IMR-90 (cell line): ENCODE results near the gene NDUFA3. TPM values are rescaled to one million over a fixed set of nuclear protein-coding genes. Genes with fewer than 3 reads are reported as not detected.

Experiments used
- ATAC-seq: fragments of 200-7000 bp; cut with Tn5 transposase; 2 replicates; pipeline ENCODE4 v1.9.1; 2020; ENCODE audit warnings: low read depth, mild to moderate bottlenecking, moderate library complexity
- BruUV-seq: library from RNA; stranded (reverse); fragments of 400-500 nt; replicated peaks from 2 replicates; lab custom pipeline; 2021; lab: Mats Ljungman, UMichigan
- CTCF ChIA-PET: fragments of 300-600 bp; formaldehyde crosslinking; extraction: SDS; loops from one replicate; lab custom pipeline; 2021; ENCODE audit warnings: antibody characterized with exemption; lab: Yijun Ruan, JAX
- POLR2A ChIA-PET: fragments of 300-600 bp; sonication (Branson Sonifier 250); formaldehyde crosslinking; loops from one replicate; lab custom pipeline; 2022; ENCODE audit warnings: antibody characterized with exemption; ENCODE audit not compliant: unreplicated experiment; lab: Charles Lee
- DNase-seq: peaks from one replicate; pipeline ENCODE4 v3.0.0; 2013
- H2AFZ ChIP-seq: replicated peaks from 2 replicates; pipeline ENCODE3; 2013; ENCODE audit warnings: low read length, mild to moderate bottlenecking; ENCODE audit not compliant: poor library complexity
- H2AK5ac ChIP-seq: 2 replicates; pipeline ENCODE4 v1.6.1; 2013; ENCODE audit warnings: low read depth, low read length, inconsistent platforms
- H2AK9ac ChIP-seq: replicated peaks from 2 replicates; pipeline ENCODE3; 2013; ENCODE audit warnings: mild to moderate bottlenecking, low read depth, low read length, moderate library complexity; ENCODE audit not compliant: poor library complexity
- H2BK120ac ChIP-seq: 2 replicates; pipeline ENCODE4 v1.6.1; 2013; ENCODE audit warnings: low read depth, low read length, inconsistent platforms
- H2BK15ac ChIP-seq: 3 replicates; pipeline ENCODE4 v1.6.1; 2013; ENCODE audit warnings: low read depth, low read length, inconsistent platforms
- H2BK20ac ChIP-seq: 2 replicates; pipeline ENCODE4 v1.6.1; 2013; ENCODE audit warnings: low read depth, mild to moderate bottlenecking, inconsistent platforms, low read length, moderate library complexity
- H2BK5ac ChIP-seq: 2 replicates; pipeline ENCODE4 v1.6.1; 2013; ENCODE audit warnings: mild to moderate bottlenecking, low read depth, low read length, inconsistent platforms; ENCODE audit not compliant: poor library complexity, severe bottlenecking
- H3K14ac ChIP-seq: replicated peaks from 2 replicates; pipeline ENCODE4 v1.6.1; 2013; ENCODE audit warnings: low read depth, low read length, inconsistent platforms
- H3K18ac ChIP-seq: 2 replicates; pipeline ENCODE4 v1.6.1; 2013; ENCODE audit warnings: low read depth, low read length, control low read depth
- H3K23ac ChIP-seq: 2 replicates; pipeline ENCODE4 v1.6.1; 2013; ENCODE audit warnings: low read depth, low read length, inconsistent platforms
- H3K27ac ChIP-seq: 2 replicates; pipeline ENCODE4 v1.5.1; 2013; ENCODE audit warnings: mild to moderate bottlenecking, control low read depth, low read length; ENCODE audit not compliant: insufficient read depth
- H3K27me3 ChIP-seq: 2 replicates; pipeline ENCODE4 v1.6.1; 2013; ENCODE audit warnings: low read length; ENCODE audit not compliant: control insufficient read depth, insufficient read depth
- H3K36me3 ChIP-seq: 2 replicates; pipeline ENCODE4 v1.6.1; 2013; ENCODE audit warnings: low read length, mixed read lengths; ENCODE audit not compliant: control insufficient read depth, insufficient read depth
- H3K4ac ChIP-seq: 2 replicates; pipeline ENCODE4 v1.6.1; 2013; ENCODE audit warnings: low read depth, low read length, inconsistent platforms
- H3K4me1 ChIP-seq: 2 replicates; pipeline ENCODE4 v1.6.1; 2013; ENCODE audit warnings: low read length, mixed read lengths; ENCODE audit not compliant: control insufficient read depth, insufficient read depth
- H3K4me2 ChIP-seq: 2 replicates; pipeline ENCODE4 v1.6.1; 2013; ENCODE audit warnings: low read depth, mild to moderate bottlenecking, control low read depth, low read length, moderate library complexity
- H3K4me3 ChIP-seq: 2 replicates; pipeline ENCODE4 v1.5.1; 2013; ENCODE audit warnings: low read depth, mild to moderate bottlenecking, control low read depth, low read length, moderate library complexity; ENCODE audit not compliant: insufficient read depth
- H3K56ac ChIP-seq: 2 replicates; pipeline ENCODE4 v1.6.1; 2013; ENCODE audit warnings: low read length, inconsistent platforms; ENCODE audit not compliant: insufficient read depth; ENCODE audit errors: extremely low read depth
- H3K79me1 ChIP-seq, 2 experiments: 2 replicates each; pipeline ENCODE4 v1.6.1; 2013; ENCODE audit warnings: low read length in 2 of 2, inconsistent platforms in 1 of 2, low read depth in 1 of 2
- H3K9ac ChIP-seq: 2 replicates; pipeline ENCODE4 v1.6.1; 2013; ENCODE audit warnings: low read depth, low read length, control low read depth
- H3K9me1 ChIP-seq: 2 replicates; pipeline ENCODE4 v1.6.1; 2013; ENCODE audit warnings: low read length, inconsistent platforms; ENCODE audit not compliant: insufficient read depth
- H3K9me3 ChIP-seq: 2 replicates; pipeline ENCODE4 v1.6.1; 2013; ENCODE audit warnings: low read length; ENCODE audit not compliant: control insufficient read depth, insufficient read depth
- H4K20me1 ChIP-seq: 2 replicates; pipeline ENCODE4 v1.6.1; 2013; ENCODE audit warnings: low read length, inconsistent platforms; ENCODE audit not compliant: insufficient read depth
- H4K5ac ChIP-seq: 2 replicates; pipeline ENCODE4 v1.6.1; 2013; ENCODE audit warnings: mild to moderate bottlenecking, low read depth, low read length, control low read depth
- H4K8ac ChIP-seq, 2 experiments: 2 replicates each; pipeline ENCODE4 v1.6.1; 2013; ENCODE audit warnings: low read depth in 2 of 2, low read length in 2 of 2, control low read depth in 1 of 2, inconsistent platforms in 1 of 2
- H4K91ac ChIP-seq: 2 replicates; pipeline ENCODE4 v1.6.1; 2013; ENCODE audit warnings: low read depth, low read length, inconsistent platforms; ENCODE audit not compliant: insufficient read depth
- BHLHE40 ChIP-seq: fragments of 150-350 bp; IDR thresholded peaks from 2 replicates; pipeline ENCODE4 v1.6.1; 2016; ENCODE audit warnings: mild to moderate bottlenecking, low read depth, low read length
- ELK1 ChIP-seq: fragments of 150-350 bp; IDR thresholded peaks from 2 replicates; pipeline ENCODE4 v1.6.1; 2016; ENCODE audit warnings: low read depth, mild to moderate bottlenecking, low read length, moderate library complexity, borderline replicate concordance
- MAFK ChIP-seq: IDR thresholded peaks from 2 replicates; pipeline ENCODE4 v1.6.1; 2012; ENCODE audit warnings: low read depth, low read length, improper control_type of control experiment
- MAZ ChIP-seq: IDR thresholded peaks from 2 replicates; pipeline ENCODE4 v1.6.1; 2012; ENCODE audit warnings: low read depth, mild to moderate bottlenecking, low read length, improper control_type of control experiment, moderate library complexity, borderline replicate concordance
- POLR2A ChIP-seq: IDR thresholded peaks from 2 replicates; pipeline ENCODE4 v1.6.1; 2012; ENCODE audit warnings: mild to moderate bottlenecking, low read depth, low read length
- RAD21 ChIP-seq: IDR thresholded peaks from 2 replicates; pipeline ENCODE4 v1.6.1; 2012; ENCODE audit warnings: low read length, improper control_type of control experiment
- RFX5 ChIP-seq: IDR thresholded peaks from 2 replicates; pipeline ENCODE4 v1.8.0; 2012; ENCODE audit warnings: low read depth, mild to moderate bottlenecking, low read length, moderate library complexity
- SMC3 ChIP-seq: fragments of 150-350 bp; IDR thresholded peaks from 2 replicates; pipeline ENCODE4 v1.6.1; 2016; ENCODE audit warnings: low read depth, mild to moderate bottlenecking, antibody characterized with exemption, low read length, moderate library complexity
- USF2 ChIP-seq: fragments of 150-350 bp; IDR thresholded peaks from 2 replicates; pipeline ENCODE4 v1.6.1; 2017; ENCODE audit warnings: mild to moderate bottlenecking, antibody characterized with exemption, low read length, low read depth
- WGBS, 2 experiments: methylation state at CpG; one replicate each; pipeline versions ENCODE4 v1.1.5 to v1.1.7; 2013; ENCODE audit warnings: missing lambda C conversion rate in 2 of 2; ENCODE audit not compliant: insufficient read length in 1 of 2; ENCODE audit errors: extremely low coverage in 2 of 2; 5-methylcytosine and 5-hydroxymethylcytosine counted together
- dilution Hi-C: fragments of 300-500 bp; cut with HindIII; formaldehyde crosslinking; loops from one replicate; pipeline ENCODE4 v1.14.3; 2018; ENCODE audit warnings: low sequenced_read_pairs; ENCODE audit not compliant: unreplicated experiment
- in situ Hi-C: fragments of 300-500 bp; cut with MboI; formaldehyde crosslinking; loops from 3 replicates; pipeline ENCODE4 v1.14.3; 2019; ENCODE audit warnings: low sequenced_read_pairs, inconsistent platforms, mixed read lengths
- intact Hi-C: fragments of 100-400 bp; cut with micrococcal nuclease; formaldehyde crosslinking; loops from 2 replicates; pipeline ENCODE4 v1.10.0; 2022
- polyA plus RNA-seq, 3 experiments: library from polyadenylated mRNA; depleted of rRNA; stranded (reverse); fragments of >200 nt; gene quantifications; 2 replicates each; pipeline ENCODE4 v1.2.3, GENCODE V29; 2012; ENCODE audit warnings: low replicate concordance in 1 of 3
- total RNA-seq: library from RNA; depleted of rRNA; stranded (reverse); fragments of >200 nt; gene quantifications from 2 replicates; pipeline ENCODE4 v1.2.3, GENCODE V29; 2012

Gene NDUFA3
- total and polyA plus RNA-seq, 2 of the 4 experiments (the other 2 are of a cell fraction): 7.9 to 85.0 TPM

- no peak for TF ChIP-seq USF2
Observed at GRCh38 chr19:54154603-54155345, 52.1 kb downstream of the NDUFA3 start (continued).

GRCh38 chr19:54155694-54156093, 53.0 kb downstream of the NDUFA3 start:
- Histone ChIP-seq H4K91ac (no peak overlapping the region), H2AK9ac (no peak overlapping the region), H2BK15ac (no peak overlapping the region), H4K8ac (no peak overlapping the region), H2BK20ac (no peak overlapping the region), H3K4me1 (peaks cover 8% of the 10 kb centered on the region), H2AK5ac (no peak overlapping the region), H4K5ac (no peak overlapping the region), H3K23ac (no peak overlapping the region), H3K4me3 (no peak overlapping the region), H4K20me1 (peaks cover 7% of the 10 kb centered on the region; the same call in 1 of the 2 replicates), H3K4ac (no peak overlapping the region), H2AFZ (no peak overlapping the region), H3K4me2 (no peak overlapping the region), H2BK120ac (no peak overlapping the region), H2BK5ac (no peak overlapping the region), H3K27ac (no peak overlapping the region), H3K14ac (no peak overlapping the region), H3K36me3 (peaks cover 53% of the 10 kb centered on the region), H3K9me1 (no peaks in the 10 kb centered on the region; the same call in 1 of the 2 replicates), H3K56ac (no peak overlapping the region), H3K79me1 (peaks cover 10 to 33% of the 10 kb centered on the region in 2 experiments; a peak in 3 of 4 replicates), H3K18ac (no peak overlapping the region), H3K9me3 (no peaks in the 10 kb centered on the region), H3K9ac (no peak overlapping the region), H3K27me3 (no peaks in the 10 kb centered on the region)
- ATAC-seq (no peak), DNase-seq (no peak)
- no peak for TF ChIP-seq RAD21
- no peak for TF ChIP-seq RFX5
- no peak for TF ChIP-seq BHLHE40
- no peak for TF ChIP-seq ELK1
- TF ChIP-seq MAZ: no peak
- TF ChIP-seq SMC3: no peak
- TF ChIP-seq MAFK: no peak
- no peak for TF ChIP-seq POLR2A
- ChIA-PET CTCF (no interaction called here), POLR2A (no interaction called here)
- in situ Hi-C loops: no loop called here
- no CpG with 5 or more reads among the region's 19 CpGs for WGBS, 2 experiments
- intact Hi-C loops: loop anchor here (5.0 kb wide), 1 partner anchor 1127 kb away; the partner anchor contains the start of genes BRSK1 and HSPBP1
- dilution Hi-C loops: no loop called here
- BruUV-seq: no TSS peak
